GM21825 (cell line): ENCODE data around the gene AACS.
"Not testable (repeated sequence)": the region's sequence is repeated elsewhere in the genome, so short reads cannot be mapped to it uniquely, and the experiment has no call there.

Experiments used
- ATAC-seq: cut with Tn5 transposase; IDR thresholded peaks from one replicate; pipeline ENCODE4 v1.9.1; 2021; ENCODE audit warnings: mild to moderate bottlenecking, moderate library complexity; ENCODE audit not compliant: unreplicated experiment

AACS gene

GRCh38 chr12:125089626-125090025 is 24.4 kb downstream of the AACS start:
- ATAC-seq, result no peak

- no peak for ATAC-seq
These were observed 25.2 kb downstream of the AACS start for GRCh38 chr12:125090437-125090836.

- ATAC-seq, result no peak
These were observed 26.2 kb downstream of the AACS start for GRCh38 chr12:125091401-125091800.

GRCh38 chr12:125092108-125092871 is 27.1 kb downstream of the AACS start:
- ATAC-seq, result no peak

GRCh38 chr12:125092872-125093680 is 27.8 kb downstream of the AACS start:
- ATAC-seq, result no peak

DNA sequence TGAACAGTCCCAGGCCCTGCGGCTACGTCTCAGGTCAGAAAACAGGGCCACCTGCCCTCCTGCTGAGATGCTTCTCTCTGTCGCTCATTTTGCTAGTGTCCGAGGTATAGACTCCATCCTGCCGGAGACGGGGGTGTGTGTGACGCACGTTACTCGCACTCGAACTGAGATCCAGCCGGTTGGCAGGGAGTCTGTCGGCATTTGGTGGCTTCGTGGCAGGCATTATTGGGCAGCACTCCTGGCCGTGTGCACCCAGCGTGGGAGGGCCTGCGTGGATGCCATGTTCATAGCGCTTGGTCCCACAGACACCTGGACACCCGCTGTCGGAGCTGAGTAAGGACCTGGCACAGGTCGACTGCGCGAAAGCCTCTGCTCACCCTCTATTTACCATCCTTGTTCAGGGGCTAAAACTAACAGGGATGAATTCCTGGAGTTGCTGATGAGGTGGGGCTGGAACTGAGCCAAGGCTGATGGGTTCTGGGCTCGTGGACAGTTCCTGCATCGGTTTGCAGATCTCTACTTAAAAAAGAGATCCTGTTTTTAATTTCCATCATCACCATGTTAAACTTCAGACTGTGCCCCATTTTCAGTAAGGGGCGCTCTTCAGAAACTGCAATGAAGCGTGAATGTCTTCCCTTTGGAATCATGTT is 28.6 kb downstream of the AACS start:
- ATAC-seq, result no peak

- no peak for ATAC-seq
These were observed 31.7 kb downstream of the AACS start for GRCh38 chr12:125096894-125097293.

DNA sequence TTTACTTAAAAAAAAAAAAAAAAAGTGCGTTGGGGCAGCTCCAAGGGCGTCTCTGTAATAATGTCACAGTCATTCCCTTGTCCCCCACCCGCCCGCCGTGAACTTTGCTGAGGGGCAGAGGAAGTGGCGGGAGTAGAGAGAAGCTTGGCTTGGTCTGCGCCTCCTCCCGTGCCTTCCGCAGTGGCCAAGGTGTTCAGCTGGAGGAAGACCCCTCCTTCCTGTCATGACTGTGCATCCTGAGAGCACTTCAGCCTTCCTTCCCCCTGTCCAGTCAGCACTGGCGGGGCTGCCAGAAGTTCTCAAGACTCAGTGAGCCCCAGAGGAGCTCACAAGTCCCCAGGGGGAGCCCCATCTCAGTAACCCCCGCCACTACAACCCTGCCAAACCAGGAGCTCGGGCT is 32.2 kb downstream of the AACS start:
- no peak for ATAC-seq

DNA sequence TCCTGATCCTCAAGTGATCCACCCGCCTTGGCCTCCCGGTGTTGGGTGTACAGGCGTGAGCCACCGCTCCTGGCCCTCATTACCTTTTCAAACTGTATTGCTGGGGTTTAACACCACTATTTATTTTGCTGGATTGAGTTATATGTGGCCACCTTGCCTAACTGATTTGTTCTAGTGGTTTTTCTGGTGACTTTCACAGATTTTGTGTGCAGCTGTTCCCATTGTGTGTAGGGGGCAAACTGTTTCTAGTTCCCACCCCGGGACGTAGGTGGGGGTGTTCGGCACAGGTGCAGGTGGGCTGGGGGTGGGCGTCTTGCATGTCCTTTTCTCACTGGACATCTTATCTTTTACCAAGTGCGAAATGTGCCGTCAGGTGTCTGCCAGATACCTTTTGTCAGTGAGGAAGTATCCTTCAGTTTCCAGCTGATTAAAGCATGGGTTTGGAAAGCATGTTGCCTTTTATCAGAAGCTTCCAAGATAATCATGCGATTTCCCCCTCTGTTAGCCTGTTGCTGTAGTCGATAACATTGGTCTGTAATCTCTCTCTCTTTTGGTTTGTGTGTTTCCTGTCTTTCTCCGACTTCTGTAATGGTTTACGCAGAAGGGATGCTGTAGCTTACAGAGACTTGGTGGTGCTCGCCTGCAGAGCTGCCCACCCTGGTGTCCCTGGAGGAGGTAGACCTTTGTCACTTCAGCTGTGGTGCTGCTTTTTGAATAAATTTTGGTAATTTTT is 33.6 kb downstream of the AACS start:
- ATAC-seq, result no peak

DNA sequence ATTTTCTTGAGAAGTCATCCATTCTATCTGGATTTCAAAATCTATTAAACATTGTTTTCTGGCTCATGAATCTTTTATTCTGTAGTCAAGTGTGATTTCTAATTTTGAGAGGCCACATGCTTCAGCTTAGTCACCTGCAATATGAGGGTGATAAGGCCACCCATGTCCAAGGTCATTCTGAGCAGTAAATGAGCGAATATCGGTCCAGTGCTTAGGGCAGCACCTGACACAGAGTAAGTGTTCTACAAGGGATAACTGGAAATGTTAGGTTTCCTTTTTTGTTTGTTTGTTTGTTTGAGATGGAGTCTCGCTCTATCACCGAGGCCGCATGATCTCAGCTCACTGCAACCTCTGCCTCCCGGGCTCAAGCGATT is 34.2 kb downstream of the AACS start:
- no peak for ATAC-seq

- ATAC-seq, result no peak
These were observed 35.6 kb downstream of the AACS start for GRCh38 chr12:125100551-125101434.

- ATAC-seq, result no peak
These were observed 39.7 kb downstream of the AACS start for GRCh38 chr12:125104982-125105381.

GRCh38 chr12:125105600-125105999 is 40.4 kb downstream of the AACS start:
- ATAC-seq, result no peak

- ATAC-seq, result no peak
These were observed 45.6 kb downstream of the AACS start for GRCh38 chr12:125110641-125111360.

- no peak for ATAC-seq
These were observed 46.2 kb downstream of the AACS start for GRCh38 chr12:125111403-125111802.

- not testable (repeated sequence) for ATAC-seq
These were observed 47.4 kb downstream of the AACS start for GRCh38 chr12:125112614-125113013.

DNA sequence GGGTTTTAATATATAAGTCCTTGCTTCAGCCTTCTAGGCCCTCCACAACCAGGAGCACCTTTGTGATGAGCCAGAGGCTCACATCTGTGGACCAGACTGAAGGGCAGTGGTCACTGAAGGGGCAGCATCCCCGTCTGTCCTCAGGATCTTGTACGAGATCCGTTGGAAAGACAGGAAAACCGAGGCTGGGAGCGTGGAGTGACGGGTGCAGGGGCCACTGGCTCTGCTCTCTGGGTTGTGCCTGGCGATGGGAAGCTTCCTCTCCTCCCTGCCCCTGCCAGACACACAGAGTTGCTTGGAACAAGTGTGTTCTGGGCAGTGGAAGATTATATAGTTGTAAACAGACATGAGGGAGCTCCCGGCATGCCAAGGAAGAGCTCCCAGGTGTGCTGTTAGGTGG is 48.0 kb downstream of the AACS start:
- ATAC-seq, result no peak

DNA sequence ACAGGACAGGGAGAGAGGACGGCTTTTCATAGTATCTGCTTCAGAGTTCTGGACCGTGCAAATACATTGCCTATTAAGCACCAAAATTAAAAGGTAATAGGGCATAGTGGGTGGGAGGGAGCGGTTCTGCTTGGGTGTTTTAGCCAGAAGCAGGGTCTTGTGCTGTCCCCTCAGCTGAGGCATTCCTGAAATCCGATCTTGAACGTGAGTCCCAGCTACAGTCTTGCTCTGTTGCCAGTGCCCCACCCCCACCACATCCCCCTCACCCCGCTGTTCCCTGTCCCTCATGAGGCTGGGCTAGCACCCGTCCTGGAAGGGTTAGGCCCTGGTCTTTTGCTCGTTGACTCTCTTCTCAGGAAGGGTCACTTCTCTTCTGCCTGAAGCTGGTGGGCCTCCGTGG is 48.6 kb downstream of the AACS start:
- ATAC-seq, result no peak

GRCh38 chr12:125114365-125115141 is 49.3 kb downstream of the AACS start:
- ATAC-seq, result peak; percentile 68
